K562 (cell line): Measurements from ENCODE around the gene VSIG4. TPM values are rescaled to one million over a fixed set of nuclear protein-coding genes. Genes with fewer than 3 reads are reported as not detected.

Source experiments
- ATF7 ChIP-seq: fragments of 450-650 bp; IDR thresholded peaks from 2 replicates; pipeline ENCODE4 v1.7.1; 2014; ENCODE audit warnings: mild to moderate bottlenecking, moderate library complexity
- CBFA2T2 ChIP-seq: fragments of 450-650 bp; conservative IDR thresholded peaks from 2 replicates; pipeline ENCODE4 v1.6.1; 2017; ENCODE audit warnings: mild to moderate bottlenecking
- FOSL1 ChIP-seq: fragments of 200-800 bp; sonication (Bioruptor generic); conservative IDR thresholded peaks from 2 replicates; pipeline ENCODE4 v1.6.1; 2016; ENCODE audit warnings: missing genetic modification characterization, missing compliant biosample characterization
- MIER1 ChIP-seq: fragments of 450-650 bp; IDR thresholded peaks from 2 replicates; pipeline ENCODE4 v1.6.1; 2016; ENCODE audit warnings: antibody characterized with exemption, mild to moderate bottlenecking, low read depth
- MXI1 ChIP-seq: IDR thresholded peaks from 2 replicates; pipeline ENCODE4 v1.6.1; 2011; ENCODE audit warnings: low read depth, mild to moderate bottlenecking, improper control_type of control experiment, low read length
- PKNOX1 ChIP-seq: fragments of 450-650 bp; IDR thresholded peaks from 2 replicates; pipeline ENCODE4 v1.6.1; 2016
- SMC3 ChIP-seq: conservative IDR thresholded peaks from 2 replicates; pipeline ENCODE4 v1.6.1; 2011; ENCODE audit warnings: low read depth, low read length, improper control_type of control experiment; ENCODE audit not compliant: insufficient read depth
- TARDBP ChIP-seq: fragments of 450-650 bp; IDR thresholded peaks from 2 replicates; pipeline ENCODE4 v1.6.1; 2016
- polyA plus RNA-seq, 8 experiments: library from polyadenylated mRNA; depleted of rRNA in 4 of 8; stranded (reverse) in 5 of 8; unstranded in 3 of 8; fragments of >200 nt; fragmentation: Nextera tagmentation in 2 of 8; fragmentation: Illumina TruSeq in 1 of 8; extraction: Ambion mirVana in 2 of 8; extraction: Trizol in 1 of 8; gene quantifications; 2 replicates each; pipeline versions ENCODE4 v1.2.1 to v1.2.3, GENCODE V29; 2011 to 2014; ENCODE audit warnings: inconsistent platforms in 1 of 8, missing spikeins in 1 of 8
- total RNA-seq, 7 experiments: library from RNA; depleted of rRNA in 6 of 7; stranded (reverse); fragments of >200 nt in 6 of 7; fragmentation: Illumina TruSeq in 2 of 7; extraction: Trizol in 2 of 7; gene quantifications; 2 replicates each; pipeline versions ENCODE4 v1.2.1 to v1.2.3, GENCODE V29; 2011 to 2021; ENCODE audit warnings: low replicate concordance in 1 of 7
- TF ChIP-seq, protein P1 (sequence below): fragments of 250-450 bp; sonication (Bioruptor Pico); IDR thresholded peaks from 2 replicates; pipeline ENCODE4 v1.5.0; 2020; ENCODE audit warnings: mild to moderate bottlenecking
- TF ChIP-seq, protein P2 (sequence below), 2 experiments: fragments of 450-650 bp; formaldehyde crosslinking in 1 of 2; IDR thresholded peaks; 2 replicates each; pipeline versions ENCODE4 v1.4.0 to v1.6.1; 2014 to 2020; ENCODE audit warnings: mild to moderate bottlenecking in 2 of 2, borderline replicate concordance in 1 of 2, low read depth in 1 of 2
- TF ChIP-seq, protein P3 (sequence below): fragments of 450-650 bp; formaldehyde crosslinking; IDR thresholded peaks from 2 replicates; pipeline ENCODE4 v1.4.0; 2020; ENCODE audit warnings: mild to moderate bottlenecking, moderate library complexity

The VSIG4 gene
- total and polyA plus RNA-seq, 9 of the 15 experiments (the other 6 are each of a cell fraction or from before 2014, with no cell fraction given) = 0.22 to 1.6 (median 0.46) TPM; not detected in 1

DNA sequence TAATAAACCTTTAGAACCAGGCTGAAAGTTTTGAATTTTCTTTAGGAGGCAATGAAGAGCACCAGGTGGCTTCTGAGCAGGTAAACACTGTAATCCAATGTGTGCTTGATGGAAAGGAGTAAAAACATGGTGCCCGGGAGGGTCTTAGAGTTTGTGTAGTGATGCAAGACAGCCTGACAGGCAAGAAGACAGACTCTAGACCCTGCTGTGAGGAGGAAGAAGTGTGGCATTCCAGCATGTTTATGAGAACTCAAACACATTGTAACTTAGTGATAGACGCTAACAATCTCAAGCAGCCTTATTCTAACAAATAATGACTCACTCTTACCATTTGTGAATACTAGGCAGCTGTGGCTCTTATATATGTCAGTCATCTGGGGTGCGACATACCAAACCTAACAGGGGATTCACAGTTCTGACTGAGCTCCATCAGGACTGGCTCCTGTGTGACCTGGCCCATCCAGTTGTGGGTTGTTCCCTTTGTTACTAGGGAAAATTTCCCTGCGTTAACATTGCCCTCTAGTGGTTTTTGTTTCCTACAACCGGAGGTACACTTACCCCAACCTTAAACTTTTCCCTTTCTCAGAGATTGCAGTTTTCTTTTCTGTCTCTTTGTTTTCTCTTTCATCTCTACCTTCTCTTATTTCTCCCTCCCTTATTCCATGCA, 53.8 kb downstream of the VSIG4 start (continued):
- TF ChIP-seq MIER1 = no peak
- 0 out of 2 replicates have a peak, but pooled peaks have one; percentile 24 for TF ChIP-seq FOSL1 (tag)
- TF ChIP-seq, protein P1, sequence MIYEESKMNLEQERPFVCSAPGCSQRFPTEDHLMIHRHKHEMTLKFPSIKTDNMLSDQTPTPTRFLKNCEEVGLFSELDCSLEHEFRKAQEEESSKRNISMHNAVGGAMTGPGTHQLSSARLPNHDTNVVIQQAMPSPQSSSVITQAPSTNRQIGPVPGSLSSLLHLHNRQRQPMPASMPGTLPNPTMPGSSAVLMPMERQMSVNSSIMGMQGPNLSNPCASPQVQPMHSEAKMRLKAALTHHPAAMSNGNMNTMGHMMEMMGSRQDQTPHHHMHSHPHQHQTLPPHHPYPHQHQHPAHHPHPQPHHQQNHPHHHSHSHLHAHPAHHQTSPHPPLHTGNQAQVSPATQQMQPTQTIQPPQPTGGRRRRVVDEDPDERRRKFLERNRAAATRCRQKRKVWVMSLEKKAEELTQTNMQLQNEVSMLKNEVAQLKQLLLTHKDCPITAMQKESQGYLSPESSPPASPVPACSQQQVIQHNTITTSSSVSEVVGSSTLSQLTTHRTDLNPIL (CRISPR knock-in tag) = no peak
- TF ChIP-seq PKNOX1 = peak; percentile 60
- TF ChIP-seq, protein P2, sequence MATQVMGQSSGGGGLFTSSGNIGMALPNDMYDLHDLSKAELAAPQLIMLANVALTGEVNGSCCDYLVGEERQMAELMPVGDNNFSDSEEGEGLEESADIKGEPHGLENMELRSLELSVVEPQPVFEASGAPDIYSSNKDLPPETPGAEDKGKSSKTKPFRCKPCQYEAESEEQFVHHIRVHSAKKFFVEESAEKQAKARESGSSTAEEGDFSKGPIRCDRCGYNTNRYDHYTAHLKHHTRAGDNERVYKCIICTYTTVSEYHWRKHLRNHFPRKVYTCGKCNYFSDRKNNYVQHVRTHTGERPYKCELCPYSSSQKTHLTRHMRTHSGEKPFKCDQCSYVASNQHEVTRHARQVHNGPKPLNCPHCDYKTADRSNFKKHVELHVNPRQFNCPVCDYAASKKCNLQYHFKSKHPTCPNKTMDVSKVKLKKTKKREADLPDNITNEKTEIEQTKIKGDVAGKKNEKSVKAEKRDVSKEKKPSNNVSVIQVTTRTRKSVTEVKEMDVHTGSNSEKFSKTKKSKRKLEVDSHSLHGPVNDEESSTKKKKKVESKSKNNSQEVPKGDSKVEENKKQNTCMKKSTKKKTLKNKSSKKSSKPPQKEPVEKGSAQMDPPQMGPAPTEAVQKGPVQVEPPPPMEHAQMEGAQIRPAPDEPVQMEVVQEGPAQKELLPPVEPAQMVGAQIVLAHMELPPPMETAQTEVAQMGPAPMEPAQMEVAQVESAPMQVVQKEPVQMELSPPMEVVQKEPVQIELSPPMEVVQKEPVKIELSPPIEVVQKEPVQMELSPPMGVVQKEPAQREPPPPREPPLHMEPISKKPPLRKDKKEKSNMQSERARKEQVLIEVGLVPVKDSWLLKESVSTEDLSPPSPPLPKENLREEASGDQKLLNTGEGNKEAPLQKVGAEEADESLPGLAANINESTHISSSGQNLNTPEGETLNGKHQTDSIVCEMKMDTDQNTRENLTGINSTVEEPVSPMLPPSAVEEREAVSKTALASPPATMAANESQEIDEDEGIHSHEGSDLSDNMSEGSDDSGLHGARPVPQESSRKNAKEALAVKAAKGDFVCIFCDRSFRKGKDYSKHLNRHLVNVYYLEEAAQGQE (IDR thresholded peaks at IDR 0.05; ENCODE audit: borderline replicate concordance) = peak; percentile 84
- TF ChIP-seq, protein P2 (CRISPR knock-in tag; IDR thresholded peaks at IDR 0.05; ENCODE audit: low read depth) = no peak
- TF ChIP-seq SMC3 = peak; percentile 60; the same call in 1 of the 2 replicates
- TF ChIP-seq TARDBP = no peak
- TF ChIP-seq, protein P3, sequence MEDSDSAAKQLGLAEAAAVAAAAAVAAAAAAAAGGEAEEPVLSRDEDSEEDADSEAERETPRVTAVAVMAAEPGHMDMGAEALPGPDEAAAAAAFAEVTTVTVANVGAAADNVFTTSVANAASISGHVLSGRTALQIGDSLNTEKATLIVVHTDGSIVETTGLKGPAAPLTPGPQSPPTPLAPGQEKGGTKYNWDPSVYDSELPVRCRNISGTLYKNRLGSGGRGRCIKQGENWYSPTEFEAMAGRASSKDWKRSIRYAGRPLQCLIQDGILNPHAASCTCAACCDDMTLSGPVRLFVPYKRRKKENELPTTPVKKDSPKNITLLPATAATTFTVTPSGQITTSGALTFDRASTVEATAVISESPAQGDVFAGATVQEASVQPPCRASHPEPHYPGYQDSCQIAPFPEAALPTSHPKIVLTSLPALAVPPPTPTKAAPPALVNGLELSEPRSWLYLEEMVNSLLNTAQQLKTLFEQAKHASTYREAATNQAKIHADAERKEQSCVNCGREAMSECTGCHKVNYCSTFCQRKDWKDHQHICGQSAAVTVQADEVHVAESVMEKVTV = peak; percentile 66
- TF ChIP-seq MXI1 = no peak
- peak; percentile 27; the same call in 1 of the 2 replicates for TF ChIP-seq CBFA2T2
- TF ChIP-seq ATF7 = peak; percentile 21; the same call in 1 of the 2 replicates
